ENCODE data around the gene YIPF7. TPM values are rescaled to one million over a fixed set of nuclear protein-coding genes. Genes with fewer than 3 reads are reported as not detected.

The YIPF7 gene
- total and polyA plus RNA-seq, 5 experiments from 2014 or later: 0.80 TPM; not detected in 4

- ATAC-seq: no peak
- no peak overlapping the region for H3K4me3 Mint-ChIP-seq
- no peak for DNase-seq
- no peaks in the 10 kb centered on the region for H3K4me1 Mint-ChIP-seq
- H3K27ac Mint-ChIP-seq: no peak overlapping the region
- no peaks in the 10 kb centered on the region for H3K36me3 Mint-ChIP-seq
- POLR2A ChIA-PET: no interaction called here
- peaks cover 0 to 15% (median 10%) of the 10 kb centered on the region in 5 donors for H3K27me3 Mint-ChIP-seq
- no peaks in the 10 kb centered on the region for H3K9me3 Mint-ChIP-seq
Measured at GRCh38 chr4:44662623-44663005, 11.2 kb upstream of the YIPF7 start.

- Mint-ChIP-seq H3K27ac (no peak overlapping the region), H3K27me3 (peaks cover 0 to 15% (median 9%) of the 10 kb centered on the region in 5 donors), H3K36me3 (no peaks in the 10 kb centered on the region), H3K9me3 (no peaks in the 10 kb centered on the region), H3K4me3 (no peak overlapping the region), H3K4me1 (no peaks in the 10 kb centered on the region)
- DNase-seq (no peak), ATAC-seq (no peak)
- POLR2A ChIA-PET: no interaction called here
Measured at GRCh38 chr4:44661940-44662622, 10.7 kb upstream of the YIPF7 start.

- DNase-seq (no peak), ATAC-seq (no peak)
- Mint-ChIP-seq H3K27ac (no peak overlapping the region), H3K27me3 (peaks cover 0 to 15% (median 11%) of the 10 kb centered on the region in 5 donors), H3K9me3 (no peaks in the 10 kb centered on the region), H3K4me1 (no peaks in the 10 kb centered on the region), H3K4me3 (no peak overlapping the region), H3K36me3 (no peaks in the 10 kb centered on the region)
- POLR2A ChIA-PET: no interaction called here
Measured at GRCh38 chr4:44660396-44660795, 9.0 kb upstream of the YIPF7 start.

GRCh38 chr4:44652002-44652401 lies 577 bp upstream of the YIPF7 start:
- H3K27ac Mint-ChIP-seq: no peak overlapping the region
- H3K36me3 Mint-ChIP-seq: no peaks in the 10 kb centered on the region
- peaks cover 4 to 28% (median 8%) of the 10 kb centered on the region in 5 donors for H3K27me3 Mint-ChIP-seq
- POLR2A ChIA-PET: no interaction called here
- no peaks in the 10 kb centered on the region for H3K4me1 Mint-ChIP-seq
- no peak overlapping the region for H3K4me3 Mint-ChIP-seq
- H3K9me3 Mint-ChIP-seq: no peaks in the 10 kb centered on the region
- no peak for DNase-seq
- ATAC-seq: no peak

GRCh38 chr4:44646151-44646550 lies 5.3 kb downstream of the YIPF7 start:
- Mint-ChIP-seq H3K4me3 (no peak overlapping the region), H3K4me1 (no peaks in the 10 kb centered on the region)
- POLR2A ChIA-PET: no interaction called here

GRCh38 chr4:44638091-44638490 lies 13.3 kb downstream of the YIPF7 start:
- no peak for ATAC-seq
- DNase-seq: no peak
- Mint-ChIP-seq H3K36me3 (peaks cover 0 to 6% (median 2%) of the 10 kb centered on the region in 3 donors), H3K4me3 (no peak overlapping the region), H3K27me3 (peaks cover 0 to 36% (median 9%) of the 10 kb centered on the region in 5 donors), H3K9me3 (peaks cover 3 to 9% (median 6%) of the 10 kb centered on the region in 9 donors), H3K4me1 (no peaks in the 10 kb centered on the region), H3K27ac (no peak overlapping the region)
- POLR2A ChIA-PET: no interaction called here

More at GRCh38 chr4:44646151-44646550, 5.3 kb downstream of the YIPF7 start:
- Mint-ChIP-seq H3K9me3 (peaks cover 12 to 25% (median 19%) of the 10 kb centered on the region in 9 donors), H3K36me3 (peaks cover 0 to 22% (median 4%) of the 10 kb centered on the region in 3 donors), H3K27ac (no peak overlapping the region), H3K27me3 (peaks cover 4 to 14% (median 7%) of the 10 kb centered on the region in 5 donors)
- no peak for DNase-seq
- no peak for ATAC-seq

GRCh38 chr4:44632733-44633132 lies 18.7 kb downstream of the YIPF7 start:
- Mint-ChIP-seq H3K36me3 (no peaks in the 10 kb centered on the region), H3K9me3 (no peaks in the 10 kb centered on the region)
- DNase-seq: no peak

GRCh38 chr4:44632089-44632488 lies 19.3 kb downstream of the YIPF7 start:
- ATAC-seq (no peak), DNase-seq (no peak)
- Mint-ChIP-seq H3K36me3 (no peaks in the 10 kb centered on the region), H3K4me1 (peaks cover 0 to 6% (median 2%) of the 10 kb centered on the region in 4 donors), H3K9me3 (no peaks in the 10 kb centered on the region), H3K4me3 (no peak overlapping the region), H3K27ac (no peak overlapping the region), H3K27me3 (peaks cover 0 to 9% (median 2%) of the 10 kb centered on the region in 5 donors)
- POLR2A ChIA-PET: no interaction called here

More at GRCh38 chr4:44632733-44633132, 18.7 kb downstream of the YIPF7 start:
- no peak for ATAC-seq
- peaks cover 0 to 13% (median 2%) of the 10 kb centered on the region in 5 donors for H3K27me3 Mint-ChIP-seq
- H3K4me3 Mint-ChIP-seq: no peak overlapping the region
- POLR2A ChIA-PET: no interaction called here
- H3K27ac Mint-ChIP-seq: no peak overlapping the region
- peaks cover 0 to 6% (median 2%) of the 10 kb centered on the region in 4 donors for H3K4me1 Mint-ChIP-seq

GRCh38 chr4:44629280-44629866 lies 22.1 kb downstream of the YIPF7 start:
- H3K4me3 Mint-ChIP-seq: no peak overlapping the region
- H3K27ac Mint-ChIP-seq: no peak overlapping the region
- no peaks in the 10 kb centered on the region for H3K9me3 Mint-ChIP-seq
- H3K4me1 Mint-ChIP-seq: peaks cover 0 to 6% (median 2%) of the 10 kb centered on the region in 4 donors
- peak in 8 of 10 donors; percentile 16 to 66 (median 34) for DNase-seq
- POLR2A ChIA-PET: no interaction called here
- H3K27me3 Mint-ChIP-seq: peaks cover 0 to 6% (median 0%) of the 10 kb centered on the region in 5 donors
- no peaks in the 10 kb centered on the region for H3K36me3 Mint-ChIP-seq
- peak; percentile 75 to 82 for ATAC-seq

GRCh38 chr4:44623676-44624075 lies 27.7 kb downstream of the YIPF7 start:
- no peak for ATAC-seq
- no peaks in the 10 kb centered on the region for H3K9me3 Mint-ChIP-seq
- H3K27me3 Mint-ChIP-seq: peaks cover 0 to 5% (median 0%) of the 10 kb centered on the region in 5 donors
- H3K36me3 Mint-ChIP-seq: no peaks in the 10 kb centered on the region
- no peak overlapping the region for H3K4me3 Mint-ChIP-seq
- no peaks in the 10 kb centered on the region for H3K4me1 Mint-ChIP-seq
- no peak overlapping the region for H3K27ac Mint-ChIP-seq
- POLR2A ChIA-PET: no interaction called here
- no peak for DNase-seq

GRCh38 chr4:44616621-44617020 lies 34.8 kb downstream of the YIPF7 start:
- H3K9me3 Mint-ChIP-seq: no peaks in the 10 kb centered on the region
- DNase-seq (no peak), ATAC-seq (no peak)
- H3K36me3 Mint-ChIP-seq: no peaks in the 10 kb centered on the region
- H3K27ac Mint-ChIP-seq: no peak overlapping the region
- POLR2A ChIA-PET: no interaction called here
- H3K4me3 Mint-ChIP-seq: no peak overlapping the region
- peaks cover 0 to 5% (median 2%) of the 10 kb centered on the region in 5 donors for H3K27me3 Mint-ChIP-seq
- no peaks in the 10 kb centered on the region for H3K4me1 Mint-ChIP-seq

GRCh38 chr4:44583393-44583792 lies 68.0 kb downstream of the YIPF7 start:
- Mint-ChIP-seq H3K36me3 (peaks cover 0 to 17% (median 0%) of the 10 kb centered on the region in 3 donors), H3K27me3 (peaks cover 3 to 5% (median 3%) of the 10 kb centered on the region in 5 donors), H3K9me3 (peaks cover 9 to 30% (median 17%) of the 10 kb centered on the region in 9 donors), H3K4me3 (no peak overlapping the region), H3K4me1 (no peaks in the 10 kb centered on the region), H3K27ac (no peak overlapping the region)
- no peak for ATAC-seq
- POLR2A ChIA-PET: no interaction called here
- DNase-seq: no peak

- H3K4me3 Mint-ChIP-seq: no peak overlapping the region
- DNase-seq (no peak), ATAC-seq (no peak)
- peaks cover 9 to 28% (median 13%) of the 10 kb centered on the region in 9 donors for H3K9me3 Mint-ChIP-seq
- H3K27ac Mint-ChIP-seq: no peak overlapping the region
- H3K4me1 Mint-ChIP-seq: no peaks in the 10 kb centered on the region
- peaks cover 0 to 10% (median 1%) of the 10 kb centered on the region in 5 donors for H3K27me3 Mint-ChIP-seq
- peaks cover 0 to 16% (median 0%) of the 10 kb centered on the region in 3 donors for H3K36me3 Mint-ChIP-seq
- POLR2A ChIA-PET: no interaction called here
Measured at GRCh38 chr4:44580231-44580630, 71.2 kb downstream of the YIPF7 start.
